ENCODE results near the gene PAIP1.

Gene PAIP1

GRCh38 chr5:43482490-43483297 lies 74.2 kb downstream of the PAIP1 start:
- peak; percentile 93 for FAIRE-seq
- no peak for DNase-seq (ENCODE audit: insufficient read length, low spot score)
- no peak for TF ChIP-seq POLR2A (IDR thresholded peaks at IDR 0.05; ENCODE audit: low read depth, low read length)

Measured in H54 (cell line).